Body of pancreas (tissue), 4 donors: ENCODE data around the gene GTSF1L. TPM values are rescaled to one million over a fixed set of nuclear protein-coding genes. Genes with fewer than 3 reads are reported as not detected.

ENCODE experiments used
- ATAC-seq: fragments of 150-250 bp; one replicate; pipeline ENCODE4 v1.9.1; 2016
- DNase-seq, 4 donors: peaks; one replicate each; pipeline ENCODE4 v3.0.0-alpha.2; 2019
- H3K27ac ChIP-seq, 4 donors: fragments of 200-600 bp; sonication (generic); 1 replicate in 3 of 4; 2 replicates in 1 of 4; pipeline versions ENCODE4 v1.5.1 to v1.6.1; 2016 to 2019; ENCODE audit warnings: mild to moderate bottlenecking in 1 of 4, mixed read lengths in 1 of 4, moderate library complexity in 1 of 4
- H3K27me3 ChIP-seq, 2 donors: fragments of 200-600 bp; sonication (generic); one replicate each; pipeline ENCODE4 v1.6.0; 2016; ENCODE audit warnings: mild to moderate bottlenecking in 1 of 2
- H3K36me3 ChIP-seq, 2 donors: fragments of 200-600 bp; sonication (generic); replicated peaks in 1 of 2; 2 replicates each; pipeline ENCODE4 v1.5.1; 2016; ENCODE audit warnings: low read depth in 2 of 2; ENCODE audit not compliant: insufficient read depth in 1 of 2
- H3K4me1 ChIP-seq: fragments of 200-600 bp; sonication (generic); one replicate; pipeline ENCODE4 v1.6.0; 2016
- H3K4me3 ChIP-seq, 2 donors: fragments of 200-600 bp; sonication (generic); 1 replicate in 1 of 2; 2 replicates in 1 of 2; pipeline ENCODE4 v1.5.1; 2016 to 2019
- H3K9me3 ChIP-seq, 3 donors: fragments of 200-600 bp; sonication (generic); 1 replicate in 2 of 3; 2 replicates in 1 of 3; pipeline ENCODE4 v1.5.1; 2016
- CTCF ChIP-seq, 7 experiments: fragments of 450-650 bp in 4 of 7; fragments of 200-600 bp in 3 of 7; sonication (generic) in 3 of 7; IDR thresholded peaks; one replicate each; pipeline ENCODE4 v1.5.1; 2016 to 2019; ENCODE audit warnings: antibody characterized with exemption in 7 of 7
- POLR2A ChIP-seq, 3 donors: fragments of 450-650 bp; IDR thresholded peaks; one replicate each; pipeline ENCODE4 v1.6.1; 2016; ENCODE audit warnings: antibody characterized with exemption in 3 of 3, mild to moderate bottlenecking in 2 of 3
- WGBS, 2 donors: methylation state at CpG; one replicate each; pipeline ENCODE4 v1.1.5; 2017; 5-methylcytosine and 5-hydroxymethylcytosine counted together
- intact Hi-C: fragments of 100-400 bp; cut with DNase I; formaldehyde crosslinking; loops from one replicate; pipeline ENCODE4 v1.15.1; 2023
- total RNA-seq, 2 donors: library from RNA; depleted of rRNA; stranded (reverse); fragments of >200 nt; gene quantifications; one replicate each; pipeline ENCODE4 v1.1.0, GENCODE V29; 2016

Gene GTSF1L
- total RNA-seq, 2 donors from 2014 or later: not detected

GRCh38 chr20:43721097-43721428 lies 5.7 kb downstream of the GTSF1L start:
- H3K27ac ChIP-seq: no peak overlapping the region
- ATAC-seq (no peak), DNase-seq (no peak)
- intact Hi-C loops: no loop called here
- H3K27me3 ChIP-seq: no peaks in the 10 kb centered on the region
- no peaks in the 10 kb centered on the region for H3K4me1 ChIP-seq
- no peaks in the 10 kb centered on the region for H3K36me3 ChIP-seq
- no peaks in the 10 kb centered on the region for H3K9me3 ChIP-seq
- no peak overlapping the region for H3K4me3 ChIP-seq
- TF ChIP-seq CTCF (IDR thresholded peaks at IDR 0.05) (no peak), POLR2A (IDR thresholded peaks at IDR 0.05) (no peak)
- WGBS, 2 donors: 0 to 3% methylated on average over 1 to 2 of the region's 2 CpGs

- no peak for DNase-seq
- intact Hi-C loops: no loop called here
- Histone ChIP-seq H3K4me3 (no peak overlapping the region), H3K4me1 (no peaks in the 10 kb centered on the region), H3K9me3 (no peaks in the 10 kb centered on the region), H3K36me3 (peaks cover 0 to 4% of the 10 kb centered on the region in 2 donors), H3K27me3 (no peaks in the 10 kb centered on the region), H3K27ac (no peak overlapping the region)
- no peak for TF ChIP-seq CTCF (IDR thresholded peaks at IDR 0.05)
- no peak for TF ChIP-seq POLR2A (IDR thresholded peaks at IDR 0.05)
- no peak for ATAC-seq
- WGBS, 2 donors: 70 to 88% methylated on average over 1 of the region's 1 CpG
These were observed 6.8 kb downstream of the GTSF1L start for GRCh38 chr20:43720007-43720406.

- intact Hi-C loops: no loop called here
- ATAC-seq (no peak), DNase-seq (no peak)
- 67 to 87% methylated on average over 1 to 4 of the region's 4 CpGs for WGBS, 2 donors
- H3K36me3 ChIP-seq: peaks cover 0 to 4% of the 10 kb centered on the region in 2 donors
- TF ChIP-seq POLR2A (IDR thresholded peaks at IDR 0.05): no peak
- TF ChIP-seq CTCF (IDR thresholded peaks at IDR 0.05): no peak
- no peak overlapping the region for H3K27ac ChIP-seq
- H3K27me3 ChIP-seq: no peaks in the 10 kb centered on the region
- no peaks in the 10 kb centered on the region for H3K9me3 ChIP-seq
- H3K4me1 ChIP-seq: no peaks in the 10 kb centered on the region
- H3K4me3 ChIP-seq: no peak overlapping the region
These were observed 9.2 kb downstream of the GTSF1L start for GRCh38 chr20:43717616-43717995.

GRCh38 chr20:43716757-43717615 lies 9.8 kb downstream of the GTSF1L start:
- no peak for ATAC-seq
- no peaks in the 10 kb centered on the region for H3K9me3 ChIP-seq
- 94 to 98% methylated on average over 5 to 12 of the region's 12 CpGs for WGBS, 2 donors
- no peaks in the 10 kb centered on the region for H3K27me3 ChIP-seq
- TF ChIP-seq CTCF (IDR thresholded peaks at IDR 0.05) (no peak), POLR2A (IDR thresholded peaks at IDR 0.05) (no peak)
- no peaks in the 10 kb centered on the region for H3K4me1 ChIP-seq
- H3K4me3 ChIP-seq: no peak overlapping the region
- DNase-seq: no peak
- intact Hi-C loops: no loop called here
- peaks cover 0 to 4% of the 10 kb centered on the region in 2 donors for H3K36me3 ChIP-seq
- no peak overlapping the region for H3K27ac ChIP-seq

- no peak overlapping the region for H3K27ac ChIP-seq
- intact Hi-C loops: no loop called here
- 96 to 100% methylated on average over 1 to 4 of the region's 4 CpGs for WGBS, 2 donors
- ATAC-seq (no peak), DNase-seq (no peak)
- H3K27me3 ChIP-seq: no peaks in the 10 kb centered on the region
- no peak for TF ChIP-seq POLR2A (IDR thresholded peaks at IDR 0.05)
- TF ChIP-seq CTCF (IDR thresholded peaks at IDR 0.05): no peak
- no peaks in the 10 kb centered on the region for H3K4me1 ChIP-seq
- H3K4me3 ChIP-seq: no peak overlapping the region
- peaks cover 0 to 4% of the 10 kb centered on the region in 2 donors for H3K36me3 ChIP-seq
- H3K9me3 ChIP-seq: no peaks in the 10 kb centered on the region
These were observed 10.7 kb downstream of the GTSF1L start for GRCh38 chr20:43716123-43716522.
